H1 (cell line): ENCODE results near the gene VASP. TPM values are rescaled to one million over a fixed set of nuclear protein-coding genes. Genes with fewer than 3 reads are reported as not detected.

Experiments
- CTCF ChIA-PET: fragments of 300-600 bp; sonication (Branson Sonifier 250); formaldehyde crosslinking; loops from one replicate; lab custom pipeline; 2021; ENCODE audit not compliant: partially characterized antibody; lab: Charles Lee
- POLR2A ChIA-PET: fragments of 300-600 bp; sonication (Branson Sonifier 250); formaldehyde crosslinking; loops from one replicate; lab custom pipeline; 2021; ENCODE audit warnings: inconsistent platforms; ENCODE audit not compliant: partially characterized antibody; lab: Charles Lee
- DNase-seq, 2 experiments: peaks; one replicate each; pipeline versions ENCODE4 v3.0.0 to v3.0.0-alpha.2; 2010 to 2022; ENCODE audit warnings: low spot score in 2 of 2, low read depth in 1 of 2, mixed read lengths in 1 of 2
- FAIRE-seq: peaks from 2 replicates; lab custom pipeline; 2011; peaks lifted over from hg19 to GRCh38; lab: Jason Lieb, UNC
- H2AFZ ChIP-seq: 2 replicates; pipeline ENCODE4 v1.8.1; 2012; ENCODE audit warnings: low read length, inconsistent platforms
- H2AK5ac ChIP-seq: 2 replicates; pipeline ENCODE4 v1.6.1; 2013; ENCODE audit warnings: low read depth, low read length
- H2BK120ac ChIP-seq: replicated peaks from 2 replicates; pipeline ENCODE3; 2013; ENCODE audit warnings: low read depth, low read length, inconsistent platforms
- H2BK12ac ChIP-seq: 2 replicates; pipeline ENCODE4 v1.6.1; 2013; ENCODE audit warnings: low read depth, low read length
- H2BK15ac ChIP-seq: 2 replicates; pipeline ENCODE4 v1.6.1; 2013; ENCODE audit warnings: low read length
- H2BK20ac ChIP-seq: 2 replicates; pipeline ENCODE4 v1.6.1; 2013; ENCODE audit warnings: low read length
- H2BK5ac ChIP-seq: 2 replicates; pipeline ENCODE4 v1.6.1; 2013; ENCODE audit warnings: low read depth, low read length
- H3K14ac ChIP-seq: 2 replicates; pipeline ENCODE4 v1.6.1; 2013; ENCODE audit warnings: inconsistent platforms; ENCODE audit not compliant: insufficient read length
- H3K18ac ChIP-seq: 2 replicates; pipeline ENCODE4 v1.6.1; 2013; ENCODE audit warnings: low read length; ENCODE audit errors: extremely low read depth
- H3K23ac ChIP-seq: 2 replicates; pipeline ENCODE4 v1.6.1; 2013; ENCODE audit warnings: inconsistent platforms; ENCODE audit not compliant: insufficient read length
- H3K23me2 ChIP-seq: 2 replicates; pipeline ENCODE4 v1.6.1; 2013; ENCODE audit warnings: low read depth, low read length
- H3K27ac ChIP-seq: 2 replicates; pipeline ENCODE4 v1.6.1; 2011; ENCODE audit warnings: low read depth, low read length, inconsistent platforms
- H3K27me3 ChIP-seq, 4 experiments: replicated peaks in 1 of 4; 1 replicate in 1 of 4; 2 replicates in 3 of 4; pipeline versions ENCODE4 v1.6.1 to v1.8.1; 2011 to 2013; ENCODE audit warnings: low read length in 3 of 4, mild to moderate bottlenecking in 3 of 4, inconsistent platforms in 2 of 4, mixed read lengths in 2 of 4, moderate library complexity in 1 of 4; ENCODE audit not compliant: control insufficient read depth in 3 of 4, insufficient read depth in 3 of 4; ENCODE audit errors: extremely low read depth in 1 of 4
- H3K36me3 ChIP-seq, 4 experiments: 2 replicates each; pipeline versions ENCODE4 v1.6.1 to v1.8.1; 2011 to 2013; ENCODE audit warnings: mild to moderate bottlenecking in 4 of 4, low read length in 3 of 4, moderate library complexity in 2 of 4, control low read depth in 1 of 4, inconsistent platforms in 1 of 4; ENCODE audit not compliant: insufficient read depth in 4 of 4, control insufficient read depth in 2 of 4
- H3K4ac ChIP-seq: replicated peaks from 2 replicates; pipeline ENCODE3; 2013; ENCODE audit warnings: low read length, low read depth, mixed read lengths, inconsistent platforms; ENCODE audit not compliant: insufficient read length
- H3K4me1 ChIP-seq, 4 experiments: replicated peaks in 1 of 4; 1 replicate in 1 of 4; 2 replicates in 3 of 4; pipeline versions ENCODE4 v1.6.1 to v1.8.1; 2011 to 2013; ENCODE audit warnings: low read length in 3 of 4, inconsistent platforms in 2 of 4, mixed read lengths in 1 of 4; ENCODE audit not compliant: insufficient read depth in 4 of 4, control insufficient read depth in 3 of 4
- H3K4me2 ChIP-seq, 2 experiments: 2 replicates each; pipeline versions ENCODE4 v1.6.1 to v1.8.1; 2011 to 2013; ENCODE audit warnings: low read depth in 2 of 2, low read length in 2 of 2, control low read depth in 1 of 2, inconsistent platforms in 1 of 2, mild to moderate bottlenecking in 1 of 2; ENCODE audit not compliant: insufficient read depth in 1 of 2
- H3K4me3 ChIP-seq, 4 experiments: fragments of 200-600, 300-600 bp in 1 of 4; sonication (generic), shearing (Covaris generic), sonication (Bioruptor Twin) in 1 of 4; 2 replicates each; pipeline versions ENCODE4 v1.5.1 to v1.8.1; 2011 to 2016; ENCODE audit warnings: low read length in 4 of 4, low read depth in 3 of 4, control low read depth in 2 of 4, inconsistent platforms in 2 of 4, mild to moderate bottlenecking in 2 of 4, mixed read lengths in 1 of 4, moderate library complexity in 1 of 4; ENCODE audit not compliant: insufficient read depth in 2 of 4; ENCODE audit errors: extremely low read depth in 1 of 4
- H3K56ac ChIP-seq: replicated peaks from 2 replicates; pipeline ENCODE3; 2013; ENCODE audit warnings: low read depth, mild to moderate bottlenecking, mixed read lengths, low read length, inconsistent platforms; ENCODE audit not compliant: insufficient read length
- H3K79me1 ChIP-seq: 2 replicates; pipeline ENCODE4 v1.6.1; 2013; ENCODE audit warnings: low read depth, low read length, control low read depth
- H3K79me2 ChIP-seq, 2 experiments: 2 replicates each; pipeline versions ENCODE4 v1.6.1 to v1.8.1; 2012 to 2013; ENCODE audit warnings: low read length in 2 of 2, mild to moderate bottlenecking in 2 of 2, inconsistent platforms in 1 of 2; ENCODE audit not compliant: insufficient read depth in 2 of 2, control insufficient read depth in 1 of 2
- H3K9ac ChIP-seq, 4 experiments: replicated peaks in 1 of 4; 1 replicate in 1 of 4; 2 replicates in 3 of 4; pipeline versions ENCODE4 v1.6.1 to v1.8.1; 2011 to 2013; ENCODE audit warnings: low read depth in 3 of 4, low read length in 3 of 4, control low read depth in 2 of 4, mild to moderate bottlenecking in 2 of 4, moderate library complexity in 2 of 4, inconsistent platforms in 1 of 4; ENCODE audit errors: extremely low read depth in 1 of 4
- H3K9me3 ChIP-seq, 2 experiments: 2 replicates each; pipeline versions ENCODE4 v1.6.1 to v1.8.1; 2012 to 2013; ENCODE audit warnings: mild to moderate bottlenecking in 2 of 2, moderate library complexity in 2 of 2, control low read depth in 1 of 2, inconsistent platforms in 1 of 2, low read depth in 1 of 2, low read length in 1 of 2, mixed read lengths in 1 of 2; ENCODE audit not compliant: insufficient read depth in 2 of 2
- H4K20me1 ChIP-seq, 2 experiments: replicated peaks in 1 of 2; 2 replicates each; pipeline versions ENCODE3 to v1.8.1; 2011 to 2013; ENCODE audit warnings: inconsistent platforms in 2 of 2, low read length in 2 of 2, mild to moderate bottlenecking in 1 of 2; ENCODE audit not compliant: insufficient read depth in 2 of 2, control insufficient read depth in 1 of 2
- H4K5ac ChIP-seq: 2 replicates; pipeline ENCODE4 v1.6.1; 2013; ENCODE audit warnings: low read length, low read depth, mixed read lengths, inconsistent platforms; ENCODE audit not compliant: insufficient read length
- H4K8ac ChIP-seq: 2 replicates; pipeline ENCODE4 v1.8.0; 2013; ENCODE audit warnings: mild to moderate bottlenecking, moderate library complexity, low read length, inconsistent platforms; ENCODE audit not compliant: insufficient read depth; ENCODE audit errors: extremely low read depth
- H4K91ac ChIP-seq: replicated peaks from 2 replicates; pipeline ENCODE3; 2013; ENCODE audit warnings: low read length, mixed read lengths, inconsistent platforms; ENCODE audit not compliant: insufficient read length
- HDAC2 ChIP-seq, 2 experiments: fragments of 300-600 bp in 1 of 2; sonication (generic) in 1 of 2; IDR thresholded peaks; 2 replicates each; pipeline ENCODE4 v1.6.1; 2011 to 2012; ENCODE audit warnings: low read depth in 2 of 2, low read length in 2 of 2, mild to moderate bottlenecking in 2 of 2, moderate library complexity in 2 of 2, borderline replicate concordance in 1 of 2, inconsistent platforms in 1 of 2
- WGBS, 2 experiments: shearing (Covaris generic) in 1 of 2; methylation state at CpG; one replicate each; pipeline versions ENCODE4 v1.1.6 to v1.1.7; 2013 to 2015; ENCODE audit warnings: low lambda C conversion rate in 2 of 2, mixed read lengths in 2 of 2, inconsistent platforms in 1 of 2, low coverage in 1 of 2, missing lambda C conversion rate in 1 of 2; ENCODE audit not compliant: insufficient replicate concordance in 2 of 2, insufficient coverage in 1 of 2, insufficient read length in 1 of 2; ENCODE audit errors: extremely low coverage in 1 of 2, missing lambda C conversion rate in 1 of 2; 5-methylcytosine and 5-hydroxymethylcytosine counted together
- polyA plus RNA-seq, 7 experiments: library from polyadenylated mRNA; depleted of rRNA in 3 of 7; stranded (reverse) in 5 of 7; unstranded in 2 of 7; fragments of >200 nt in 5 of 7; fragments of 200-250 nt in 2 of 7; gene quantifications; 1 replicate in 5 of 7; 2 replicates in 1 of 7; 4 replicates in 1 of 7; pipeline versions ENCODE4 v1.2.1 to v1.2.3, GENCODE V29; 2011 to 2013; ENCODE audit warnings: missing spikeins in 2 of 7, mixed read lengths in 2 of 7
- total RNA-seq: library from RNA; stranded (reverse); fragmentation: NEBNext Ultra II Directional; extraction: Animal tissue kit (Norgen Biotek cat#: 25700); gene quantifications from 2 replicates; pipeline ENCODE4 v1.2.1, GENCODE V29; 2021

The VASP gene
- total and polyA plus RNA-seq, 2 of the 8 experiments (the other 6 are each of a cell fraction or from before 2014, with no cell fraction given): 89.7 to 135 TPM

DNA sequence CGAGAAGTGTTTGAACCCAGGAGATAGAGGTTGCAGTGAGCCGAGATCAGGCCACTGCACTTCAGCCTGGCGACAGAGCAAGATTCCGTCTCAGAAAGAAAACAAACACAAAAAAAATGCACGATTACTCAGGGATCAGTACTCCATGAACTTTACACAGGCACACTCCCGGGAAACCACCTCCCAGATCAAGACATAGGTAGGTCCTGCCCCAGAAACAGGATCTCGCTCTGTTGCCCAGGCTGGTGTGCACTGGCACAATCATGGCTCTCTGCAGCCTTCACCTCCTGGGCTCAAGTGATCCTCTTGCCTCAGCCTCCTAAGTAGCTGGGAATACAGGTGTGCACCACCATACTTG is 11.2 kb downstream of the VASP start:
- no peak overlapping the region for H3K4me2 ChIP-seq
- H3K23ac ChIP-seq: no peak overlapping the region
- no peak overlapping the region for H3K4ac ChIP-seq
- no peak overlapping the region for H2BK12ac ChIP-seq
- H3K18ac ChIP-seq: no peak overlapping the region
- H3K4me1 ChIP-seq: no peaks in the 10 kb centered on the region
- H3K36me3 ChIP-seq: peaks cover 13 to 42% (median 21%) of the 10 kb centered on the region in 4 experiments
- H3K27me3 ChIP-seq: no peaks in the 10 kb centered on the region
- no peak overlapping the region for H2BK15ac ChIP-seq
- POLR2A ChIA-PET: interaction anchor here (1.4 kb wide), 1 partner anchor 11 kb away, joined by 3 read pairs; no protein-coding TSS in a partner anchor
- no peak overlapping the region for H3K14ac ChIP-seq
- H4K20me1 ChIP-seq: peaks cover 16 to 28% of the 10 kb centered on the region in 2 experiments
- H3K27ac ChIP-seq: no peak overlapping the region
- H2AFZ ChIP-seq: no peak overlapping the region
- no peak overlapping the region for H3K4me3 ChIP-seq
- H3K79me2 ChIP-seq: peaks cover 7 to 30% of the 10 kb centered on the region in 2 experiments; a peak in 3 of 4 replicates
- CTCF ChIA-PET: interaction anchor here (0.6 to 2.9 kb wide), 4 partner anchors 23 to 123 kb away, joined by 3 to 8 read pairs (median 4); no protein-coding TSS in a partner anchor
- no peak overlapping the region for H2BK5ac ChIP-seq
- no peak overlapping the region for H2BK120ac ChIP-seq
- no peak for FAIRE-seq
- no peak for DNase-seq
- no peak overlapping the region for H4K91ac ChIP-seq
- 99% methylated on average over 7 of the region's 7 CpGs; no CpG with 5 or more reads in 1 of the 2 experiments for WGBS, 2 experiments
- no peaks in the 10 kb centered on the region for H3K9me3 ChIP-seq
- peaks cover 20% of the 10 kb centered on the region for H3K79me1 ChIP-seq
- H4K8ac ChIP-seq: no peak overlapping the region
- no peaks in the 10 kb centered on the region for H3K23me2 ChIP-seq
- TF ChIP-seq HDAC2 (IDR thresholded peaks at IDR 0.05; ENCODE audit: borderline replicate concordance in 1 of 2, low read depth in 2 of 2, low read length in 2 of 2): no peak
- H4K5ac ChIP-seq: no peak overlapping the region
- H2AK5ac ChIP-seq: no peak overlapping the region
- H2BK20ac ChIP-seq: no peak overlapping the region
- H3K9ac ChIP-seq: no peak overlapping the region
- no peak overlapping the region for H3K56ac ChIP-seq
